HepG2 (cell line): ENCODE data around the gene MX2. TPM values are rescaled to one million over a fixed set of nuclear protein-coding genes. Genes with fewer than 3 reads are reported as not detected.

Experiments
- ATAC-seq: fragments of 200-7000 bp; cut with Tn5 transposase; 3 replicates; pipeline ENCODE4 v1.9.1; 2020; ENCODE audit warnings: mild to moderate bottlenecking, moderate library complexity
- BruUV-seq: library from RNA; stranded (reverse); fragments of 400-500 nt; replicated peaks from 2 replicates; lab custom pipeline; 2021; lab: Mats Ljungman, UMichigan
- CTCF ChIA-PET: fragments of 300-600 bp; formaldehyde crosslinking; extraction: SDS; loops from one replicate; lab custom pipeline; 2021; ENCODE audit warnings: low total read pairs, inconsistent platforms, low intra/inter-chr PET ratio; lab: Yijun Ruan, JAX
- POLR2A ChIA-PET: fragments of 350-600 bp; sonication (Branson Sonifier 250); formaldehyde crosslinking; loops from one replicate; lab custom pipeline; 2020; ENCODE audit warnings: antibody characterized with exemption, inconsistent platforms; lab: Yijun Ruan, JAX
- DNase-seq: peaks from one replicate; pipeline ENCODE4 v3.0.0-alpha.2; 2015; ENCODE audit warnings: low spot score
- FAIRE-seq: peaks from 3 replicates; lab custom pipeline; 2011; peaks lifted over from hg19 to GRCh38; lab: Jason Lieb, UNC
- H2AFZ ChIP-seq: one replicate; pipeline ENCODE4 v1.6.1; 2011; ENCODE audit warnings: low read length, inconsistent platforms
- H3K27ac ChIP-seq: fragments of 300-600 bp; 3 replicates; pipeline ENCODE4 v1.8.0; 2011; ENCODE audit warnings: mixed run types, mild to moderate bottlenecking, mixed read lengths, low read length, inconsistent platforms; ENCODE audit not compliant: insufficient read depth; ENCODE audit errors: extremely low read length
- H3K27me3 ChIP-seq, 2 experiments: fragments of 200-600 bp in 1 of 2; 2 replicates in 1 of 2; 3 replicates in 1 of 2; pipeline versions ENCODE4 v1.6.0 to v1.8.0; 2011; ENCODE audit warnings: low read length in 2 of 2, mild to moderate bottlenecking in 2 of 2, moderate library complexity in 2 of 2, inconsistent platforms in 1 of 2; ENCODE audit not compliant: insufficient read depth in 2 of 2, control insufficient read depth in 1 of 2
- H3K36me3 ChIP-seq, 2 experiments: fragments of 200-600 bp in 1 of 2; replicated peaks in 1 of 2; 2 replicates in 1 of 2; 3 replicates in 1 of 2; pipeline versions ENCODE4 v1.5.1 to v1.8.0; 2011; ENCODE audit warnings: low read length in 2 of 2, inconsistent platforms in 1 of 2; ENCODE audit not compliant: insufficient read depth in 2 of 2, control insufficient read depth in 1 of 2
- H3K4me1 ChIP-seq: 2 replicates; pipeline ENCODE4 v1.5.1; 2012; ENCODE audit warnings: low read length, inconsistent platforms; ENCODE audit not compliant: insufficient read depth
- H3K4me2 ChIP-seq: 2 replicates; pipeline ENCODE4 v1.6.0; 2011; ENCODE audit warnings: low read depth, low read length, inconsistent platforms
- H3K4me3 ChIP-seq, 3 experiments: fragments of 200-600 bp in 1 of 3; sonication (generic), shearing (Covaris generic) in 1 of 3; replicated peaks in 1 of 3; 2 replicates each; pipeline ENCODE4 v1.5.1; 2011 to 2016; ENCODE audit warnings: low read length in 3 of 3, inconsistent platforms in 2 of 3, low read depth in 2 of 3, mild to moderate bottlenecking in 2 of 3, control low read depth in 1 of 3, mixed read lengths in 1 of 3; ENCODE audit not compliant: insufficient read depth in 1 of 3
- H3K79me2 ChIP-seq: one replicate; pipeline ENCODE4 v1.6.1; 2011; ENCODE audit warnings: low read length, inconsistent platforms; ENCODE audit not compliant: insufficient read depth
- H3K9ac ChIP-seq: 2 replicates; pipeline ENCODE4 v1.6.0; 2011; ENCODE audit warnings: mild to moderate bottlenecking, low read depth, low read length, inconsistent platforms; ENCODE audit not compliant: insufficient read depth
- H3K9me3 ChIP-seq: 2 replicates; pipeline ENCODE4 v1.5.1; 2012; ENCODE audit warnings: mild to moderate bottlenecking, low read length
- H4K20me1 ChIP-seq: 2 replicates; pipeline ENCODE4 v1.6.0; 2011; ENCODE audit warnings: inconsistent platforms, mild to moderate bottlenecking, low read length, moderate library complexity; ENCODE audit not compliant: insufficient read depth
- ISL2 ChIP-seq: sonication (generic); formaldehyde crosslinking; IDR thresholded peaks from 2 replicates; pipeline ENCODE4 v1.5.0; 2020; ENCODE audit warnings: missing genetic modification reagents
- MYPOP ChIP-seq: sonication (generic); formaldehyde crosslinking; IDR thresholded peaks from 2 replicates; pipeline ENCODE4 v1.8.1; 2023; ENCODE audit warnings: mild to moderate bottlenecking, moderate library complexity, missing genetic modification reagents
- NR2F2 ChIP-seq: IDR thresholded peaks from 2 replicates; pipeline ENCODE4 v1.6.1; 2012; ENCODE audit warnings: low read depth, inconsistent platforms, borderline replicate concordance
- WIZ ChIP-seq: sonication (generic); formaldehyde crosslinking; IDR thresholded peaks from 2 replicates; pipeline ENCODE4 v1.5.1; 2020; ENCODE audit warnings: mild to moderate bottlenecking, missing genetic modification reagents
- ZBTB3 ChIP-seq: sonication (generic); formaldehyde crosslinking; IDR thresholded peaks from 2 replicates; pipeline ENCODE4 v1.4.0; 2020; ENCODE audit warnings: low read depth, mild to moderate bottlenecking, moderate library complexity, missing genetic modification reagents, borderline replicate concordance
- ZFP37 ChIP-seq: sonication (generic); formaldehyde crosslinking; IDR thresholded peaks from 2 replicates; pipeline ENCODE4 v1.4.0; 2020; ENCODE audit warnings: missing genetic modification reagents, borderline replicate concordance
- ZNF639 ChIP-seq: conservative IDR thresholded peaks from 2 replicates; pipeline ENCODE4 v1.6.1; 2018; ENCODE audit warnings: missing genetic modification reagents
- WGBS: methylation state at CpG from one replicate; pipeline ENCODE4 v1.1.6; 2017; ENCODE audit warnings: low lambda C conversion rate; 5-methylcytosine and 5-hydroxymethylcytosine counted together
- in situ Hi-C: cut with HindIII; loops from 2 replicates; pipeline ENCODE4 v1.10.0; 2017; ENCODE audit warnings: low pct_unique_long_range_greater_than_20kb; ENCODE audit not compliant: extremely low pct_ligation_motif_present
- intact Hi-C: fragments of 100-400 bp; cut with micrococcal nuclease; formaldehyde crosslinking; loops from one replicate; pipeline ENCODE4 v1.10.0; 2022; ENCODE audit not compliant: unreplicated experiment
- polyA plus RNA-seq, 8 experiments: library from polyadenylated mRNA; depleted of rRNA in 3 of 8; stranded (reverse) in 7 of 8; unstranded in 1 of 8; fragments of >200 nt; fragmentation: Illumina TruSeq in 4 of 8; extraction: Trizol in 4 of 8; gene quantifications; 2 replicates each; pipeline versions ENCODE4 v1.2.1 to v1.2.3, GENCODE V29; 2011 to 2016; ENCODE audit warnings: low read depth in 4 of 8, missing spikeins in 1 of 8, mixed read lengths in 1 of 8; ENCODE audit not compliant: insufficient read depth in 1 of 8
- total RNA-seq, 5 experiments: library from RNA; depleted of rRNA; stranded (reverse); fragments of >200 nt; fragmentation: Illumina TruSeq; extraction: Trizol; gene quantifications; 2 replicates each; pipeline ENCODE4 v1.2.3, GENCODE V29; 2016; ENCODE audit warnings: low read depth in 1 of 5
- TF ChIP-seq, protein P1 (sequence below): sonication (generic); formaldehyde crosslinking; IDR thresholded peaks from one replicate; pipeline ENCODE4 v1.5.1; 2020; ENCODE audit warnings: mild to moderate bottlenecking, missing genetic modification reagents; ENCODE audit errors: not compliant biosample characterization

MX2 gene
- total and polyA plus RNA-seq, 2 of the 13 experiments (the other 11 are each of a cell fraction or from before 2014, with no cell fraction given), result 24.0 to 35.7 TPM

GRCh38 chr21:41444703-41445464 is 83.1 kb downstream of the MX2 start (continued):
- TF ChIP-seq ZBTB3, result no peak
- TF ChIP-seq ZFP37 (CRISPR knock-in tag), result no peak

DNA sequence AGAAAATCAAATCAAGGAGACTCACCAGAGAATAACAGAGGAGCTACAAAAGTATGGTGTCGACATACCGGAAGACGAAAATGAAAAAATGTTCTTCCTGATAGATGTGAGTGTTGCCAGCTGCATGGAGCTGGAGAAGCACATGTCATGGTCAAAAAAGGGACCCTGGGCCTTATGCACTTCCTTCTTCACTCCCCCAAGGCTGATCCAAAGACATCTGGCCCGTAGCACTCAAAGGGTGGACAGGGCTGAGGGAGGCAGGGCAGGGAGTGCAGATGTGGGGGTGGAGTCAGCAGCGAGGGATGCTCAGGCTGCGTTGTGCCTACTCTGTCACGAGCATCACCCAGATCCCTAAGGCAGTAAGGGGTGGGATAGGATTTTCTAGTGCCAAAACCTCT is 83.6 kb downstream of the MX2 start:
- DNase-seq (no peak), ATAC-seq (no peak), FAIRE-seq (no peak)
- no TSS peak for BruUV-seq
- Histone ChIP-seq H2AFZ (no peak overlapping the region), H3K4me1 (no peaks in the 10 kb centered on the region), H3K79me2 (no peaks in the 10 kb centered on the region), H3K4me2 (no peak overlapping the region), H3K36me3 (no peaks in the 10 kb centered on the region), H3K9ac (no peak overlapping the region), H3K27me3 (no peaks in the 10 kb centered on the region), H3K4me3 (no peak overlapping the region), H3K27ac (no peak overlapping the region), H4K20me1 (no peaks in the 10 kb centered on the region), H3K9me3 (no peaks in the 10 kb centered on the region)
- ChIA-PET CTCF (no interaction called here), POLR2A (no interaction called here)
- 94% methylated on average over 7 of the region's 7 CpGs for WGBS
- intact Hi-C loops (no loop called here), in situ Hi-C loops (no loop called here)
- TF ChIP-seq ZNF639, result no peak
- TF ChIP-seq WIZ (CRISPR knock-in tag), result no peak
- TF ChIP-seq, protein P1, sequence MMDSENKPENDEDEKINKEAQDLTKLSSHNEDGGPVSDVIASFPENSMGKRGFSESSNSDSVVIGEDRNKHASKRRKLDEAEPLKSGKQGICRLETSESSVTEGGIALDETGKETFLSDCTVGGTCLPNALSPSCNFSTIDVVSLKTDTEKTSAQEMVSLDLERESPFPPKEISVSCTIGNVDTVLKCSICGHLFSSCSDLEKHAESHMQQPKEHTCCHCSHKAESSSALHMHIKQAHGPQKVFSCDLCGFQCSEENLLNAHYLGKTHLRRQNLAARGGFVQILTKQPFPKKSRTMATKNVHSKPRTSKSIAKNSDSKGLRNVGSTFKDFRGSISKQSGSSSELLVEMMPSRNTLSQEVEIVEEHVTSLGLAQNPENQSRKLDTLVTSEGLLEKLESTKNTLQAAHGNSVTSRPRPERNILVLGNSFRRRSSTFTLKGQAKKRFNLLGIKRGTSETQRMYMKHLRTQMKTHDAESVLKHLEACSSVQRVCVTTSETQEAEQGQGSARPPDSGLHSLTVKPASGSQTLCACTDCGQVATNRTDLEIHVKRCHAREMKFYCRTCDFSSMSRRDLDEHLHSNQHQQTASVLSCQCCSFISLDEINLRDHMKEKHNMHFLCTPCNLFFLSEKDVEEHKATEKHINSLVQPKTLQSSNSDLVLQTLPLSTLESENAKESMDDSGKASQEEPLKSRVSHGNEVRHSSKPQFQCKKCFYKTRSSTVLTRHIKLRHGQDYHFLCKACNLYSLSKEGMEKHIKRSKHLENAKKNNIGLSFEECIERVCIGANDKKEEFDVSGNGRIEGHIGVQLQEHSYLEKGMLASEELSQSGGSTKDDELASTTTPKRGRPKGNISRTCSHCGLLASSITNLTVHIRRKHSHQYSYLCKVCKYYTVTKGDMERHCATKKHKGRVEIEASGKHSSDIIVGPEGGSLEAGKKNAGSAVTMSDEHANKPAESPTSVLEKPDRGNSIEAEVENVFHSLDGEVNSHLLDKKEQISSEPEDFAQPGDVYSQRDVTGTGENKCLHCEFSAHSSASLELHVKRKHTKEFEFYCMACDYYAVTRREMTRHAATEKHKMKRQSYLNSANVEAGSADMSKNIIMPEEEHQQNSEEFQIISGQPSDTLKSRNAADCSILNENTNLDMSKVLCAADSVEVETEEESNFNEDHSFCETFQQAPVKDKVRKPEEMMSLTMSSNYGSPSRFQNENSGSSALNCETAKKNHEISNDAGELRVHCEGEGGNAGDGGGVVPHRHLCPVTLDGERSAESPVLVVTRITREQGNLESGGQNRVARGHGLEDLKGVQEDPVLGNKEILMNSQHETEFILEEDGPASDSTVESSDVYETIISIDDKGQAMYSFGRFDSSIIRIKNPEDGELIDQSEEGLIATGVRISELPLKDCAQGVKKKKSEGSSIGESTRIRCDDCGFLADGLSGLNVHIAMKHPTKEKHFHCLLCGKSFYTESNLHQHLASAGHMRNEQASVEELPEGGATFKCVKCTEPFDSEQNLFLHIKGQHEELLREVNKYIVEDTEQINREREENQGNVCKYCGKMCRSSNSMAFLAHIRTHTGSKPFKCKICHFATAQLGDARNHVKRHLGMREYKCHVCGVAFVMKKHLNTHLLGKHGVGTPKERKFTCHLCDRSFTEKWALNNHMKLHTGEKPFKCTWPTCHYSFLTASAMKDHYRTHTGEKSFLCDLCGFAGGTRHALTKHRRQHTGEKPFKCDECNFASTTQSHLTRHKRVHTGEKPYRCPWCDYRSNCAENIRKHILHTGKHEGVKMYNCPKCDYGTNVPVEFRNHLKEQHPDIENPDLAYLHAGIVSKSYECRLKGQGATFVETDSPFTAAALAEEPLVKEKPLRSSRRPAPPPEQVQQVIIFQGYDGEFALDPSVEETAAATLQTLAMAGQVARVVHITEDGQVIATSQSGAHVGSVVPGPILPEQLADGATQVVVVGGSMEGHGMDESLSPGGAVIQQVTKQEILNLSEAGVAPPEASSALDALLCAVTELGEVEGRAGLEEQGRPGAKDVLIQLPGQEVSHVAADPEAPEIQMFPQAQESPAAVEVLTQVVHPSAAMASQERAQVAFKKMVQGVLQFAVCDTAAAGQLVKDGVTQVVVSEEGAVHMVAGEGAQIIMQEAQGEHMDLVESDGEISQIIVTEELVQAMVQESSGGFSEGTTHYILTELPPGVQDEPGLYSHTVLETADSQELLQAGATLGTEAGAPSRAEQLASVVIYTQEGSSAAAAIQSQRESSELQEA, result no peak
- TF ChIP-seq ISL2 (CRISPR knock-in tag), result no peak
- TF ChIP-seq MYPOP (CRISPR knock-in tag), result no peak
- no peak for TF ChIP-seq NR2F2
